HepG2 (cell line): ENCODE results near the gene NCOA3. TPM values are rescaled to one million over a fixed set of nuclear protein-coding genes. Genes with fewer than 3 reads are reported as not detected.

Source experiments
- ATF1 ChIP-seq: IDR thresholded peaks from 2 replicates; pipeline ENCODE4 v1.6.1; 2016; ENCODE audit warnings: mild to moderate bottlenecking, control low read depth
- BCL6 ChIP-seq: IDR thresholded peaks from 2 replicates; pipeline ENCODE4 v1.6.1; 2016; ENCODE audit warnings: missing genetic modification reagents, missing compliant biosample characterization
- CC2D1A ChIP-seq: sonication (generic); formaldehyde crosslinking; IDR thresholded peaks from 2 replicates; pipeline ENCODE4 v1.8.1; 2023; ENCODE audit warnings: mild to moderate bottlenecking, missing genetic modification reagents
- EEA1 ChIP-seq: sonication (generic); formaldehyde crosslinking; IDR thresholded peaks from 2 replicates; pipeline ENCODE4 v1.5.1; 2020; ENCODE audit warnings: mild to moderate bottlenecking, missing genetic modification reagents, borderline replicate concordance
- FOXO1 ChIP-seq: sonication (generic); formaldehyde crosslinking; IDR thresholded peaks from 2 replicates; pipeline ENCODE4 v1.4.0; 2020; ENCODE audit warnings: missing genetic modification reagents
- GABPA ChIP-seq, 2 experiments: IDR thresholded peaks; 2 replicates each; pipeline ENCODE4 v1.6.1; 2011 to 2016; ENCODE audit warnings: low read depth in 2 of 2, low read length in 1 of 2, missing biosample characterization in 1 of 2, missing genetic modification characterization in 1 of 2
- IKZF1 ChIP-seq: fragments of 450-650 bp; IDR thresholded peaks from 2 replicates; pipeline ENCODE4 v1.7.1; 2016
- MTF1 ChIP-seq: sonication (generic); formaldehyde crosslinking; IDR thresholded peaks from 2 replicates; pipeline ENCODE4 v1.5.0; 2020; ENCODE audit warnings: missing genetic modification reagents
- NR2F6 ChIP-seq, 2 experiments: IDR thresholded peaks; 2 replicates each; pipeline ENCODE4 v1.6.1; 2016; ENCODE audit warnings: antibody characterized with exemption in 1 of 2, mild to moderate bottlenecking in 1 of 2
- RFX5 ChIP-seq: IDR thresholded peaks from 2 replicates; pipeline ENCODE4 v1.6.1; 2011; ENCODE audit warnings: low read depth, low read length, improper control_type of control experiment
- SMAD3 ChIP-seq: sonication (generic); formaldehyde crosslinking; IDR thresholded peaks from 2 replicates; pipeline ENCODE4 v1.4.0; 2020; ENCODE audit warnings: missing genetic modification reagents
- ZFP36 ChIP-seq: fragments of 150-350 bp; IDR thresholded peaks from 2 replicates; pipeline ENCODE4 v1.6.1; 2018; ENCODE audit warnings: borderline replicate concordance, low read length, low read depth; ENCODE audit not compliant: partially characterized antibody
- ZFP36L1 ChIP-seq: sonication (generic); formaldehyde crosslinking; IDR thresholded peaks from 2 replicates; pipeline ENCODE4 v1.8.0; 2022; ENCODE audit warnings: mild to moderate bottlenecking, missing genetic modification reagents, moderate library complexity
- ZNF101 ChIP-seq: sonication (generic); formaldehyde crosslinking; IDR thresholded peaks from 2 replicates; pipeline ENCODE4 v1.4.0; 2020; ENCODE audit warnings: mild to moderate bottlenecking, low read depth, missing genetic modification reagents, borderline replicate concordance
- ZNF136 ChIP-seq: sonication (generic); formaldehyde crosslinking; IDR thresholded peaks from 2 replicates; pipeline ENCODE4 v1.8.1; 2022; ENCODE audit warnings: low read depth, mild to moderate bottlenecking, moderate library complexity, missing genetic modification reagents
- ZNF510 ChIP-seq: sonication (generic); formaldehyde crosslinking; IDR thresholded peaks from 2 replicates; pipeline ENCODE4 v1.4.0; 2020; ENCODE audit warnings: low read depth, mild to moderate bottlenecking, missing genetic modification reagents
- polyA plus RNA-seq, 8 experiments: library from polyadenylated mRNA; depleted of rRNA in 3 of 8; stranded (reverse) in 7 of 8; unstranded in 1 of 8; fragments of >200 nt; fragmentation: Illumina TruSeq in 4 of 8; extraction: Trizol in 4 of 8; gene quantifications; 2 replicates each; pipeline versions ENCODE4 v1.2.1 to v1.2.3, GENCODE V29; 2011 to 2016; ENCODE audit warnings: low read depth in 4 of 8, missing spikeins in 1 of 8, mixed read lengths in 1 of 8; ENCODE audit not compliant: insufficient read depth in 1 of 8
- total RNA-seq, 5 experiments: library from RNA; depleted of rRNA; stranded (reverse); fragments of >200 nt; fragmentation: Illumina TruSeq; extraction: Trizol; gene quantifications; 2 replicates each; pipeline ENCODE4 v1.2.3, GENCODE V29; 2016; ENCODE audit warnings: low read depth in 1 of 5
- TF ChIP-seq, protein P1 (sequence below): sonication (generic); formaldehyde crosslinking; IDR thresholded peaks from 2 replicates; pipeline ENCODE4 v1.5.1; 2020; ENCODE audit warnings: mild to moderate bottlenecking, missing genetic modification reagents
- TF ChIP-seq, protein P2 (sequence below): sonication (generic); formaldehyde crosslinking; IDR thresholded peaks from 2 replicates; pipeline ENCODE4 v1.4.0; 2020; ENCODE audit warnings: mild to moderate bottlenecking, missing genetic modification reagents
- TF ChIP-seq, protein P3 (sequence below): sonication (generic); formaldehyde crosslinking; IDR thresholded peaks from 2 replicates; pipeline ENCODE4 v1.4.0; 2020; ENCODE audit warnings: mild to moderate bottlenecking, low read depth, missing genetic modification reagents

The NCOA3 gene
- total and polyA plus RNA-seq, 2 of the 13 experiments (the other 11 are each of a cell fraction or from before 2014, with no cell fraction given), result 35.0 to 56.8 TPM

DNA sequence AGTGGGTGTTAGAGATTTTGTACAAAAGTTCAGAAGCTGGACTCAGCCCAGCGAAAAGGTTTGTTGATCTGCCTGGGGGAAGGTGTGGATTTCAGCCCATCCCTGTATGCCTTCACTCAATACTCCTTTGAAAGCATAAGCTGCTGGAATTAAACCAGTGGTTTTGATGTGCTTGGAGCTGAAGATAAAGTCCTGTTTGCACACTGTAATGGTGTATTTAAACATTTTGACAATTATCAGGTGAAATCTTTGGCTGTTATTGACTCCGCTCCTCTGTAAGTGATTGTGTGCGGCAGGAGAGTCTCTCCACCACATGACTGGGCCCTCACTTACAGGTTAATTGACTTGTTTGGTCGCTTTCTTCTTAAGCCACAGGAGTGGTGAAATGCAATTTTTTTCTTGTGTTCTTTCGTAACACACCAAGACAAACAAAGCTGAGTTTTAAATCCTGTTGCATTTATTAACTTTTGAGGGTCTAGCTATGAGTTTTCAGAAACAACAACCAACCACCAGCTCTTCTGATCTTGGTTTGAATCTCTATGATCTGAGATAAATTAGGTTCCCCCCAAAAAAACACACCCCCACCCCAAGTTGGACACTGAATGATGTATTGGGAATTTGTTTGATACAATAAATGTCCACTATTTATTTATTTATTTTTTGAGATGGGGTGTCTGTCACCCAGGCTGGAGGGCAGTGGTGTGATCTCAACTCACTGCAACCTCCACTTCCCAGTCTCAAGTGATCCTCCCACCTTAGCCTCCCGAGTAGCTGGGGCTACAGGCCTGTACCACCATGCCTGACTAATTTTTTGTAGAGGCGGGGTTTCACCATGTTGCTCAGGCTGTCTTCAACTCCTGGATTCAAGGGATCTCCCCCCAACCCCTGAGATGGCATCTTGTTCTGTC lies 46.3 kb upstream of the NCOA3 start (continued):
- TF ChIP-seq ZFP36 (no peak), RFX5 (no peak), CC2D1A (CRISPR knock-in tag) (no peak), FOXO1 (CRISPR knock-in tag) (peak; percentile 96), ATF1 (CRISPR knock-in tag) (peak; percentile 88), EEA1 (CRISPR knock-in tag) (no peak), ZNF510 (CRISPR knock-in tag) (peak; percentile 83; the same call in 1 of the 2 replicates), BCL6 (CRISPR knock-in tag) (peak; percentile 100), ZNF136 (peak; percentile 68; the same call in 1 of the 2 replicates), ZNF101 (peak; percentile 97; the same call in 1 of the 2 replicates), ZFP36L1 (no peak; the same call in 1 of the 2 replicates), MTF1 (CRISPR knock-in tag) (no peak), NR2F6 (IDR thresholded peaks at IDR 0.05) (peak; percentile 94), NR2F6 (CRISPR knock-in tag; IDR thresholded peaks at IDR 0.05) (peak; percentile 89), GABPA (IDR thresholded peaks at IDR 0.05; ENCODE audit: low read depth, low read length) (no peak), GABPA (CRISPR knock-in tag; IDR thresholded peaks at IDR 0.05; ENCODE audit: low read depth) (no peak), SMAD3 (CRISPR knock-in tag) (peak; percentile 79; the same call in 1 of the 2 replicates), IKZF1 (no peak)
- TF ChIP-seq, protein P1, sequence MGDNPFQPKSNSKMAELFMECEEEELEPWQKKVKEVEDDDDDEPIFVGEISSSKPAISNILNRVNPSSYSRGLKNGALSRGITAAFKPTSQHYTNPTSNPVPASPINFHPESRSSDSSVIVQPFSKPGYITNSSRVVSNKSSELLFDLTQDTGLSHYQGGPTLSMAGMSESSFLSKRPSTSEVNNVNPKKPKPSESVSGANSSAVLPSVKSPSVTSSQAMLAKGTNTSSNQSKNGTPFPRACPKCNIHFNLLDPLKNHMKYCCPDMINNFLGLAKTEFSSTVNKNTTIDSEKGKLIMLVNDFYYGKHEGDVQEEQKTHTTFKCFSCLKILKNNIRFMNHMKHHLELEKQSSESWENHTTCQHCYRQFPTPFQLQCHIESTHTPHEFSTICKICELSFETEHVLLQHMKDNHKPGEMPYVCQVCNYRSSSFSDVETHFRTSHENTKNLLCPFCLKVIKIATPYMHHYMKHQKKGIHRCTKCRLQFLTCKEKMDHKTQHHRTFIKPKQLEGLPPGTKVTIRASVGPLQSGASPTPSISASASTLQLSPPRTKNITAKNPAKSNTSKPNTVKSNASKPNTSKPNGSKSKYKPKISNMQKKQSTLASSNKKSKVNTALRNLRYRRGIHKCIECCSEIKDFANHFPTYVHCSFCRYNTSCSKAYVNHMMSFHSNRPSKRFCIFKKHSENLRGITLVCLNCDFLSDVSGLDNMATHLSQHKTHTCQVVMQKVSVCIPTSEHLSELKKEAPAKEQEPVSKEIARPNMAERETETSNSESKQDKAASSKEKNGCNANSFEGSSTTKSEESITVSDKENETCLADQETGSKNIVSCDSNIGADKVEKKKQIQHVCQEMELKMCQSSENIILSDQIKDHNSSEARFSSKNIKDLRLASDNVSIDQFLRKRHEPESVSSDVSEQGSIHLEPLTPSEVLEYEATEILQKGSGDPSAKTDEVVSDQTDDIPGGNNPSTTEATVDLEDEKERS (CRISPR knock-in tag), result no peak; the same call in 1 of the 2 replicates
- TF ChIP-seq, protein P2, sequence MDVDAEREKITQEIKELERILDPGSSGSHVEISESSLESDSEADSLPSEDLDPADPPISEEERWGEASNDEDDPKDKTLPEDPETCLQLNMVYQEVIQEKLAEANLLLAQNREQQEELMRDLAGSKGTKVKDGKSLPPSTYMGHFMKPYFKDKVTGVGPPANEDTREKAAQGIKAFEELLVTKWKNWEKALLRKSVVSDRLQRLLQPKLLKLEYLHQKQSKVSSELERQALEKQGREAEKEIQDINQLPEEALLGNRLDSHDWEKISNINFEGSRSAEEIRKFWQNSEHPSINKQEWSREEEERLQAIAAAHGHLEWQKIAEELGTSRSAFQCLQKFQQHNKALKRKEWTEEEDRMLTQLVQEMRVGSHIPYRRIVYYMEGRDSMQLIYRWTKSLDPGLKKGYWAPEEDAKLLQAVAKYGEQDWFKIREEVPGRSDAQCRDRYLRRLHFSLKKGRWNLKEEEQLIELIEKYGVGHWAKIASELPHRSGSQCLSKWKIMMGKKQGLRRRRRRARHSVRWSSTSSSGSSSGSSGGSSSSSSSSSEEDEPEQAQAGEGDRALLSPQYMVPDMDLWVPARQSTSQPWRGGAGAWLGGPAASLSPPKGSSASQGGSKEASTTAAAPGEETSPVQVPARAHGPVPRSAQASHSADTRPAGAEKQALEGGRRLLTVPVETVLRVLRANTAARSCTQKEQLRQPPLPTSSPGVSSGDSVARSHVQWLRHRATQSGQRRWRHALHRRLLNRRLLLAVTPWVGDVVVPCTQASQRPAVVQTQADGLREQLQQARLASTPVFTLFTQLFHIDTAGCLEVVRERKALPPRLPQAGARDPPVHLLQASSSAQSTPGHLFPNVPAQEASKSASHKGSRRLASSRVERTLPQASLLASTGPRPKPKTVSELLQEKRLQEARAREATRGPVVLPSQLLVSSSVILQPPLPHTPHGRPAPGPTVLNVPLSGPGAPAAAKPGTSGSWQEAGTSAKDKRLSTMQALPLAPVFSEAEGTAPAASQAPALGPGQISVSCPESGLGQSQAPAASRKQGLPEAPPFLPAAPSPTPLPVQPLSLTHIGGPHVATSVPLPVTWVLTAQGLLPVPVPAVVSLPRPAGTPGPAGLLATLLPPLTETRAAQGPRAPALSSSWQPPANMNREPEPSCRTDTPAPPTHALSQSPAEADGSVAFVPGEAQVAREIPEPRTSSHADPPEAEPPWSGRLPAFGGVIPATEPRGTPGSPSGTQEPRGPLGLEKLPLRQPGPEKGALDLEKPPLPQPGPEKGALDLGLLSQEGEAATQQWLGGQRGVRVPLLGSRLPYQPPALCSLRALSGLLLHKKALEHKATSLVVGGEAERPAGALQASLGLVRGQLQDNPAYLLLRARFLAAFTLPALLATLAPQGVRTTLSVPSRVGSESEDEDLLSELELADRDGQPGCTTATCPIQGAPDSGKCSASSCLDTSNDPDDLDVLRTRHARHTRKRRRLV (CRISPR knock-in tag), result peak; percentile 96
- TF ChIP-seq, protein P3, sequence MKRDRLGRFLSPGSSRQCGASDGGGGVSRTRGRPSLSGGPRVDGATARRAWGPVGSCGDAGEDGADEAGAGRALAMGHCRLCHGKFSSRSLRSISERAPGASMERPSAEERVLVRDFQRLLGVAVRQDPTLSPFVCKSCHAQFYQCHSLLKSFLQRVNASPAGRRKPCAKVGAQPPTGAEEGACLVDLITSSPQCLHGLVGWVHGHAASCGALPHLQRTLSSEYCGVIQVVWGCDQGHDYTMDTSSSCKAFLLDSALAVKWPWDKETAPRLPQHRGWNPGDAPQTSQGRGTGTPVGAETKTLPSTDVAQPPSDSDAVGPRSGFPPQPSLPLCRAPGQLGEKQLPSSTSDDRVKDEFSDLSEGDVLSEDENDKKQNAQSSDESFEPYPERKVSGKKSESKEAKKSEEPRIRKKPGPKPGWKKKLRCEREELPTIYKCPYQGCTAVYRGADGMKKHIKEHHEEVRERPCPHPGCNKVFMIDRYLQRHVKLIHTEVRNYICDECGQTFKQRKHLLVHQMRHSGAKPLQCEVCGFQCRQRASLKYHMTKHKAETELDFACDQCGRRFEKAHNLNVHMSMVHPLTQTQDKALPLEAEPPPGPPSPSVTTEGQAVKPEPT (CRISPR knock-in tag), result peak; percentile 43; the same call in 1 of the 2 replicates
